Activated CD4-positive, alpha-beta T cell treated with anti-CD3 and anti-CD28 coated beads, Interleukin-2, Interleukin-6, amounts not matched to agents 100 ng/mL and 50 ng/mL, durations not matched to agents 16 hours and 8 hours (primary cell): ENCODE data around the gene RGL3.
A peak's percentile ranks its signal among the peaks of the same experiment; 100 is the strongest.
"Not testable (repeated sequence)": the region's sequence is repeated elsewhere in the genome, so short reads cannot be mapped to it uniquely, and the experiment has no call there.

Experiments
- DNase-seq: peaks from one replicate; pipeline ENCODE4 v3.0.0-alpha.2; 2020

Gene RGL3

GRCh38 chr19:11359421-11359820 is 59.7 kb downstream of the RGL3 start:
- DNase-seq = no peak

GRCh38 chr19:11356676-11357550 is 62.2 kb downstream of the RGL3 start:
- no peak for DNase-seq

DNA sequence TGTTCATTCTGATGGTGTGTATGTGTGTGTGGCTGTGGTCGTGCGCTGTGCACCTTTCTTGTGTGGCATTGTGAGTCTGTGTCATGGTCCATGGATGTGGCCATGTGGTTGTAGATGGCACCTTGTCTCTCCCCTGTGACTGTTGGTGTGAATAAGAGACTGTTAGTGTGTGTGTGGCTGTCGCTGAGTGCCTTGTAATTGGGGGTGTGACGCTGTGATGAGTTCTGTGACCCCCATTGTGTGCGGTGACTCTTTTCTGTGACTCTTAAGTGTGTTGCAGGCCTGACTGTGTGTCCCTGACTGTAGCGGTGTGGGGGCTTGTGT is 63.1 kb downstream of the RGL3 start:
- DNase-seq = no peak

- DNase-seq = peak; percentile 86
These were observed 63.7 kb downstream of the RGL3 start, which contains the start of gene PLPPR2 for GRCh38 chr19:11355160-11356073. Gene PLPPR2 (plus strand): TSS chr19:11355432. CDS start chr19:11357674, 2,242 bp downstream.

GRCh38 chr19:11354102-11354501 is 65.0 kb downstream of the RGL3 start:
- DNase-seq = not testable (repeated sequence)

DNA sequence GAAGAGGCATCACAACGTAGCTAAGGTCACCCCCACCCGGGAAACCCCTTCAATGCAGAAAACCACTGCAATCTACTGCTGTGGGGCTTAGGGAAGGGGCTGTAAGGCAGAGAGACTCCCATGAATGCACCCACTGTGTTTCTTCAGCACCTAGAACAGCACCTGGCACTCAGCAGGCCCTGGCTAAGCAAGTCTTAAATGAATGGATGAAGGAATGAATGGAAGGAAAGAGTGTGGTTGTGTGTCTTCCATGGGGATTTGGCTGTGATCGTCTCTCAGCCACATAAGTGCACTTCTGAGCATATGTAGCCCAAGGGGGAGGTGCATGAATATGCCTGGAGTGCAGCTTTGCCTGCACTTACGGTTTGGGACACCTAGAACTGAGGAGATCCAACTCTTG is 69.9 kb downstream of the RGL3 start:
- DNase-seq = no peak

DNA sequence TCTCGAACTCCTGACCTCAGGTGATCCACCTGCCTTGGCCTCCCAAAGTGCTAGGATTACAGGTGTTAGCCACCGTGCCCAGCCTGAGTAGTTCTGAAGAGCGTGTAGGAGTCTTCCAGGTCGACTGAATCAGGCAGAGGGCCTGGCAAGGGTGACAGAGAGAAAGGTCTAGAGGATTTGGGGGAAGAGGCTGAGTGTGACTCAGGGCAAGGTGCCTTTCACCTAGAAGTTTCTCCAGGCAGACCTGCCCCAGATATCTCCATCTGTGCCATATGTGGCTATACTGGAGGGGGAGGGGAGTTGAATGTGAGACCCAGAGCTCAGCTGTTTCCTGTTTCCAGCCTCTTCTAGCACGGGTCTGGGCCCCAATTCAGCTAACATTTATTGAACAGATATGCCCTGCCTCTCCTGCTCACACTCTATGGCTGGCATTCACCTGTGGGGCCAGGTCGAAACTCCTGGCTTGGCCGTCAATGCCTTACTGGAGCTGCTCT is 71.5 kb downstream of the RGL3 start:
- no peak for DNase-seq

DNA sequence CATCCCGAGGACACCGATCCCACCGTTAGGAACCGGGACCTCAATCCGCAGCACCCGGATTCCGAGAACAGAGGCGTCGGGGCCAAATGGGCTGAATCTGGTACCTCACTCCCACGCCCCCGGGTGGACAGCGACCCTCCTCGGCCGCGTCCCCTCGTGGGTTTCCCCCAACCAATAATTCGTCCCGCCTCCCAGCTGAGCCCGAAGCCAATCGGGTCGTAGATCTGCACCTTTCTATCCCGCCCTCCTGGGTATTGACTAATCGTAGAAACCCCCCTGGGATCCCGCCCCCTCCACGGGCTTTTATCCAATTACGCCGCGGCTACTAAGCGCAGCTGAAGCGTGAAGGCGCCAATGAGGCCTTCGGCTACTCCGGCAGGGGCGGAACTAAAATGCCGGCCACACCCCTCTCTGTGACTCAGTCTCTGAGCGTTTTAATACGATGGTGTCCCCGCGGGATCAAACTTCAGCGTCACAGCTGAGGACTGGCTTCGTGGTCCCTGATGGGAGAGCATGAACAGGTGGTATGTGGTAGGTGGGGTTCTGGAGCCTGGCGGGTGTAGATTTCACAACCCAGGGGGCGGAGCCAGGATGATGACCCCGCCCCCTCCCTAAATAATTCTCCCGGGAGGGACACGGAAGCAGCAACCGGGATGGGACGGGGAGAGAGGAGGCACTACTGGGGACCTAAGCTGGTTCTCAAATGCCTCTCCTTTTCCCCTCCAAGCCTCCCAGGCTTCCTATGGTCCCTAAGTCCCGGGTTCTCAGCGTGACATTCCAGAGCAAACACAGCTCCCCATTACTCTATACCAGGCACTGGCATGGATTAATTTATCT is 72.8 kb downstream of the RGL3 start, which contains the start of the genes CCDC159 and TMEM205:
TSS of gene CCDC159 (plus strand) at position 416 of the 837 bp plus-strand sequence. CDS start at position 504, 88 bp downstream.
TSS of gene TMEM205 (minus strand) at position 165 of the 837 bp plus-strand sequence. CDS start 649 bp downstream, outside the sequence.
- DNase-seq = peak; percentile 99

DNA sequence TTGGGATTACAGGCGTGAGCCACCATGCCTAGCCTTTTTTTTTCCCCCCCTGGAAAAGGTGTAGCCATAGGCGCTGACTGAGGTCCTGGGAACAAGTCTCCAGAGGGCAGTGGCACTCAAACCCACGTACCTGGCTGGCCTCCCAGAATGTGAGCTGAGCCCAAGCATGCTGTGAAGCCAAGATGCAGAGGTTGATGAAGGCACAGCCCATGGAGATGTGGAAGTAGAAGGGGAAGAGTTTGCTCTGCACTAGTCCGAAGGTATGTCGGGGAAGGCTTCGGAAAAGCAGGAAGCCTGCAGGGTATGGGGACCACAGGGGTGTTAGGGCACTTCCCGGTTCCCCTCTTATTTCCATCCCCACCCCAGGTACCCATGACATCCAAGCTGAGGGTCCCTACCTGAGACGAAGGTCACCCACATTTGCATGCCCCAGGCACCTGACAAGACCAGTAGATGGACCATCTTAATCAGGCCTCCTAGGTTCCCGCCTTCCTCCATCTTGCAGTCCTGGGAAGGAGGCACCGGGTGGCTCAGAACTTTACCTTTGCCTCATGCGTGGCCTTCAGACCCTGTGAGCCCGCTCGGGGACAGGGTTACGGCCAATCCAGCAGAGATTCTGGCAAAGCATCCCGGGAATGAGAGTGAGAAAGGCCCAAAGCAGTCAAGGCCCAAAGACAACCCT is 73.9 kb downstream of the RGL3 start:
- DNase-seq = no peak
